ENCODE measurements around the gene HOXD1. TPM values are rescaled to one million over a fixed set of nuclear protein-coding genes. Genes with fewer than 3 reads are reported as not detected.

Gene HOXD1
- total RNA-seq, 1 experiment from 2014 or later = not detected

DNA sequence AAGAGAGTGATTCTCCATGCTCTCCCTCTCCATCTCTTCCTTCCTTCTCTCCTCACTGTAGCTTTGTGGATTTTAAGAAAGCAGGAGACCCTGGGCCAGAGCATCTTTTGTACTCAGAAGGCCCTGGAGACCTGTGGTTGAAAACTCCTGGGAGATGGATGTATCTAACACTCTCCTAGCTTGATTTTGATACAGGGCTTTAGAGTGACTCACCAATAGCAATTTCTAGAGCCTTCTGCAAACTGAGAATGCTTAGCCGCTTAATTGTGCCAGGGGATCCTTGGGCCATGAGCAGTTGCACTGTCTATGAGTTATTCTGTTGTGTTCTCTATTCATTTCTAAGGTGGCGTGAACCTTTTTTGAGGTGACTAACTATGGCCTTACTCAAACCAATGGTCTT is 17.7 kb downstream of the HOXD1 start:
- H3K9ac ChIP-seq (ENCODE audit: extremely low read depth, insufficient read length, low read length) = no peak overlapping the region
- H3K36me3 Mint-ChIP-seq (ENCODE audit: insufficient read depth in 1 of 3, low read depth in 3 of 3) = no peaks in the 10 kb centered on the region
- no peaks in the 10 kb centered on the region for H3K79me2 ChIP-seq (ENCODE audit: insufficient read depth, low read length)
- no peak overlapping the region for H2BK12ac ChIP-seq (ENCODE audit: insufficient read length, low read depth, low read length)
- no peak overlapping the region for H3K18ac ChIP-seq (ENCODE audit: insufficient read length, low read depth, low read length)
- no peak overlapping the region for H2BK15ac ChIP-seq (ENCODE audit: low read depth, low read length)
- H4K91ac ChIP-seq (ENCODE audit: insufficient read length, low read depth, low read length) = no peak overlapping the region
- no peaks in the 10 kb centered on the region for H3K4me1 Mint-ChIP-seq
- H2AK5ac ChIP-seq (ENCODE audit: insufficient read length, low read length) = no peak overlapping the region
- no peak overlapping the region for H2AFZ ChIP-seq (ENCODE audit: low read length)
- H3K4ac ChIP-seq (ENCODE audit: low read depth, low read length) = no peak overlapping the region
- H4K20me1 ChIP-seq (ENCODE audit: control insufficient read depth, insufficient read depth, insufficient read length) = no peaks in the 10 kb centered on the region
- H3K4me2 ChIP-seq (ENCODE audit: insufficient read depth, insufficient read length, low read length) = no peak overlapping the region
- H4K8ac ChIP-seq (replicated peaks; ENCODE audit: insufficient read length, low read depth, low read length) = no peak overlapping the region
- H3K4me1 ChIP-seq (ENCODE audit: insufficient read depth, low read length) = no peaks in the 10 kb centered on the region
- H3K14ac ChIP-seq (ENCODE audit: insufficient read depth, low read length) = no peak overlapping the region
- no peaks in the 10 kb centered on the region for H3K9me3 ChIP-seq (ENCODE audit: control insufficient read depth, low read depth, low read length)
- H3K4me3 Mint-ChIP-seq = no peak overlapping the region
- H3K23me2 ChIP-seq (ENCODE audit: insufficient read length, low read depth, low read length, poor library complexity, severe bottlenecking) = peaks cover under 1% of the 10 kb centered on the region
- H3K79me1 ChIP-seq (ENCODE audit: insufficient read depth, low read depth, low read length, poor library complexity, severe bottlenecking) = no peaks in the 10 kb centered on the region
- no peaks in the 10 kb centered on the region for H3K27me3 ChIP-seq (ENCODE audit: insufficient read depth, low read length)
- H3K27ac Mint-ChIP-seq = no peak overlapping the region
- peaks cover 33% of the 10 kb centered on the region for H3K27me3 Mint-ChIP-seq (ENCODE audit: low read depth)
- no peak overlapping the region for H2BK5ac ChIP-seq (ENCODE audit: insufficient read length, low read length)
- H2BK20ac ChIP-seq (ENCODE audit: low read depth, low read length, poor library complexity, severe bottlenecking) = no peak overlapping the region
- no CpG with 5 or more reads among the region's 2 CpGs for WGBS (ENCODE audit: extremely low coverage, insufficient read length, low lambda C conversion rate)
- H2BK120ac ChIP-seq (ENCODE audit: low read depth, low read length, poor library complexity, severe bottlenecking) = no peak overlapping the region
- H3T11ph ChIP-seq (ENCODE audit: low read length) = no peak overlapping the region
- no peak for DNase-seq
- no peak for TF ChIP-seq CTCF (conservative IDR thresholded peaks at IDR 0.05)
- H3K9me3 Mint-ChIP-seq = no peaks in the 10 kb centered on the region
- no peak overlapping the region for H4K5ac ChIP-seq (ENCODE audit: insufficient read length, low read depth, low read length)
- H3K56ac ChIP-seq (ENCODE audit: insufficient read length, low read depth, low read length) = no peak overlapping the region
- H3K27ac ChIP-seq (ENCODE audit: insufficient read length, low read depth, low read length) = no peak overlapping the region
- no peak overlapping the region for H3K23ac ChIP-seq (ENCODE audit: insufficient read length, low read depth, low read length)
